ENCODE results near the gene GLRX2.

GRCh38 chr1:193102662-193103061, 2.6 kb downstream of the GLRX2 start:
- TF ChIP-seq RAD21 (IDR thresholded peaks at IDR 0.05; ENCODE audit: low read depth), result no peak
- TF ChIP-seq USF1 (IDR thresholded peaks at IDR 0.05), result no peak

All from Ishikawa (cell line).